Keratinocyte (primary cell): ENCODE measurements around the gene DLAT. TPM values are rescaled to one million over a fixed set of nuclear protein-coding genes. Genes with fewer than 3 reads are reported as not detected.
A peak's percentile ranks its signal among the peaks of the same experiment; 100 is the strongest.

Experiments
- DNase-seq: peaks from one replicate; pipeline ENCODE4 v3.0.0-alpha.2; 2011; ENCODE audit warnings: low read depth, missing footprints, low spot score
- FAIRE-seq: peaks from 2 replicates; lab custom pipeline; 2011; peaks lifted over from hg19 to GRCh38; lab: Jason Lieb, UNC
- H2AFZ ChIP-seq: 2 replicates; pipeline ENCODE4 v1.6.0; 2012; ENCODE audit warnings: low read length, control low read depth, inconsistent platforms; ENCODE audit not compliant: control insufficient read depth
- H3K27ac ChIP-seq: 2 replicates; pipeline ENCODE4 v1.5.1; 2011; ENCODE audit warnings: low read length; ENCODE audit not compliant: control insufficient read depth, insufficient read depth
- H3K27me3 ChIP-seq: 3 replicates; pipeline ENCODE4 v1.6.0; 2011; ENCODE audit warnings: low read length; ENCODE audit not compliant: control insufficient read depth, insufficient read depth; ENCODE audit errors: extremely low read depth
- H3K36me3 ChIP-seq, 2 experiments: 2 replicates in 1 of 2; 3 replicates in 1 of 2; pipeline ENCODE4 v1.5.1; 2011; ENCODE audit warnings: low read length in 2 of 2, mild to moderate bottlenecking in 1 of 2; ENCODE audit not compliant: control insufficient read depth in 2 of 2, insufficient read depth in 2 of 2; ENCODE audit errors: extremely low read depth in 1 of 2
- H3K4me1 ChIP-seq: 3 replicates; pipeline ENCODE4 v1.5.1; 2011; ENCODE audit warnings: low read length; ENCODE audit not compliant: control insufficient read depth, insufficient read depth; ENCODE audit errors: extremely low read depth
- H3K4me2 ChIP-seq: 3 replicates; pipeline ENCODE4 v1.6.0; 2011; ENCODE audit warnings: low read depth, low read length; ENCODE audit not compliant: control insufficient read depth, insufficient read depth; ENCODE audit errors: extremely low read depth
- H3K4me3 ChIP-seq, 3 experiments: fragments of 200-600 bp in 1 of 3; sonication (generic) in 1 of 3; 2 replicates in 2 of 3; 3 replicates in 1 of 3; pipeline ENCODE4 v1.5.1; 2011 to 2016; ENCODE audit warnings: low read length in 3 of 3, mild to moderate bottlenecking in 3 of 3, control low read depth in 2 of 3, inconsistent platforms in 1 of 3, low read depth in 1 of 3, mixed read lengths in 1 of 3, mixed run types in 1 of 3, moderate library complexity in 1 of 3; ENCODE audit not compliant: control insufficient read depth in 2 of 3, insufficient read depth in 2 of 3; ENCODE audit errors: extremely low read depth in 1 of 3
- H3K79me2 ChIP-seq: 2 replicates; pipeline ENCODE4 v1.6.0; 2012; ENCODE audit warnings: low read length; ENCODE audit not compliant: control insufficient read depth, insufficient read depth
- H3K9ac ChIP-seq: 3 replicates; pipeline ENCODE4 v1.6.0; 2011; ENCODE audit warnings: low read length; ENCODE audit not compliant: control insufficient read depth, insufficient read depth; ENCODE audit errors: extremely low read depth
- H3K9me1 ChIP-seq: 3 replicates; pipeline ENCODE4 v1.6.0; 2011; ENCODE audit warnings: low read length; ENCODE audit not compliant: control insufficient read depth, insufficient read depth; ENCODE audit errors: extremely low read depth
- H3K9me3 ChIP-seq: 2 replicates; pipeline ENCODE4 v1.5.1; 2012; ENCODE audit warnings: low read depth, low read length; ENCODE audit not compliant: control insufficient read depth
- H4K20me1 ChIP-seq: 3 replicates; pipeline ENCODE4 v1.6.0; 2011; ENCODE audit warnings: low read length; ENCODE audit not compliant: control insufficient read depth, insufficient read depth; ENCODE audit errors: extremely low read depth
- CTCF ChIP-seq, 3 experiments: IDR thresholded peaks in 1 of 3; conservative IDR thresholded peaks in 1 of 3; optimal IDR thresholded peaks in 1 of 3; 2 replicates in 2 of 3; 3 replicates in 1 of 3; pipeline versions ENCODE3 to v1.5.1; 2011; ENCODE audit warnings: low read length in 3 of 3, mild to moderate bottlenecking in 3 of 3, moderate library complexity in 2 of 3, control low read depth in 1 of 3, inconsistent platforms in 1 of 3; ENCODE audit not compliant: insufficient read depth in 2 of 3; ENCODE audit errors: extremely low read depth in 1 of 3
- EZH2 ChIP-seq: IDR thresholded peaks from one replicate; pipeline ENCODE4 v1.6.1; 2012; ENCODE audit warnings: inconsistent platforms, mild to moderate bottlenecking, low read length, moderate library complexity
- dilution Hi-C: fragments of 300-500 bp; cut with MboI; formaldehyde crosslinking; loops from one replicate; pipeline ENCODE4 v1.7.0; 2020; ENCODE audit warnings: low sequenced_read_pairs; ENCODE audit not compliant: extremely low pct_ligation_motif_present
- polyA plus RNA-seq, 5 experiments: library from polyadenylated mRNA; depleted of rRNA in 3 of 5; stranded (reverse) in 3 of 5; stranded (forward) in 1 of 5; unstranded in 1 of 5; fragments of >200 nt; gene quantifications; 1 replicate in 1 of 5; 2 replicates in 3 of 5; 3 replicates in 1 of 5; pipeline versions ENCODE4 v1.2.1 to v1.2.3, GENCODE V29; 2011 to 2012; ENCODE audit warnings: missing spikeins in 2 of 5, low read depth in 1 of 5, low replicate concordance in 1 of 5
- small RNA-seq, 3 experiments: library from RNA; depleted of rRNA; stranded (forward); fragments of <200 nt; gene quantifications; one replicate each; pipeline ENCODE3, GENCODE V24; 2012; ENCODE audit warnings: low read depth in 3 of 3, low replicate concordance in 1 of 3; ENCODE audit not compliant: insufficient read length in 3 of 3

Gene DLAT
- polyA plus RNA-seq, 1 donor (not counting 4 experiments of a cell fraction or from before 2014, with no cell fraction given), result 41.9 TPM

DNA sequence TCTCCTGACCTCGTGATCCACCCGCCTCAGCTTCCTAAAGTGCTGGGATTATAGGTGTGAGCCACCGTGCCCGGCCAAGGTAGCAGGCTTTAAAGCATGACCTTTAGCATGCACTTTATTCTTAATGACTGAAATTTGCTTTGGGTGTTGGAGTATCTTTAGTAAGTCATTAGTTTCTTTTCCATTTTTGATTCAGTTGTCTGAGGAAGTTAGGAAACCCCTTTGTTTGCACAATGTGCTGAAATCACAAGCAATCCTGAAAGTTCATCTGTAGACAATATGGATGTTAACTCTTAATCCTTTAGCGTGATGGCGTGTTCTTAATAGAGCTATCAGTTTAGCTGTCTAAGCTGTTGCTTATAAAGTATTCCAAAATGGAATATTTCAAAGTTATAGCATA, 78.2 kb downstream of the DLAT start:
- no peak overlapping the region for H3K9ac ChIP-seq
- peaks cover 3% of the 10 kb centered on the region for H3K4me1 ChIP-seq
- DNase-seq (no peak), FAIRE-seq (no peak)
- no peak overlapping the region for H3K27ac ChIP-seq
- no peaks in the 10 kb centered on the region for H3K27me3 ChIP-seq
- no peaks in the 10 kb centered on the region for H3K9me3 ChIP-seq
- dilution Hi-C loops, result no loop called here
- no peaks in the 10 kb centered on the region for H3K36me3 ChIP-seq
- no peaks in the 10 kb centered on the region for H3K79me2 ChIP-seq
- no peak overlapping the region for H2AFZ ChIP-seq
- H3K9me1 ChIP-seq, result no peaks in the 10 kb centered on the region
- no peak overlapping the region for H3K4me3 ChIP-seq
- TF ChIP-seq EZH2 (no peak), CTCF (optimal IDR thresholded peaks at IDR 0.05 in 1 of 3, IDR thresholded peaks at IDR 0.05 in 1 of 3, conservative IDR thresholded peaks at IDR 0.05 in 1 of 3; ENCODE audit: extremely low read depth in 1 of 3, insufficient read depth in 2 of 3, low read length in 3 of 3) (no peak)
- no peaks in the 10 kb centered on the region for H4K20me1 ChIP-seq
- no peak overlapping the region for H3K4me2 ChIP-seq

- Histone ChIP-seq H4K20me1 (no peaks in the 10 kb centered on the region), H3K4me3 (no peak overlapping the region), H3K36me3 (no peaks in the 10 kb centered on the region), H3K9me1 (no peaks in the 10 kb centered on the region), H3K9ac (no peak overlapping the region), H3K4me1 (peaks cover 3% of the 10 kb centered on the region), H3K27me3 (no peaks in the 10 kb centered on the region), H3K9me3 (no peaks in the 10 kb centered on the region), H3K27ac (no peak overlapping the region), H2AFZ (no peak overlapping the region), H3K4me2 (no peak overlapping the region), H3K79me2 (no peaks in the 10 kb centered on the region)
- dilution Hi-C loops, result no loop called here
- no peak for TF ChIP-seq EZH2
- TF ChIP-seq CTCF (optimal IDR thresholded peaks at IDR 0.05 in 1 of 3, IDR thresholded peaks at IDR 0.05 in 1 of 3, conservative IDR thresholded peaks at IDR 0.05 in 1 of 3; ENCODE audit: extremely low read depth in 1 of 3, insufficient read depth in 2 of 3, low read length in 3 of 3), result no peak
- DNase-seq (peak; percentile 50), FAIRE-seq (peak; percentile 13)
Observed at GRCh38 chr11:112106070-112106469, 80.9 kb downstream of the DLAT start.

Small RNAs within 50 kb of the gene (small RNA-seq; reads per million reads assigned to genes)
- gene AP000907.3 (0 reads per million in 3 experiments), gene RNU6-893P (0 reads per million in 3 experiments)

Other genes starting within 250 kb of the DLAT start
- 23.4 to 34.4 TPM (median 27.2 TPM) in 3 replicates for gene ALG9, start 153.8 kb upstream of the DLAT start, polyA plus RNA-seq
- gene FDXACB1, start 146.2 kb upstream of the DLAT start, polyA plus RNA-seq, result 2.2 to 3.5 TPM (median 2.9 TPM) in 3 replicates
- 33.0 to 63.8 TPM (median 58.9 TPM) in 3 replicates for gene CFAP68, start 145.9 kb upstream of the DLAT start, polyA plus RNA-seq
- 7.4 to 47.9 TPM (median 11.0 TPM) in 3 replicates for gene CRYAB, start 113.6 kb upstream of the DLAT start, polyA plus RNA-seq
- 0.08 to 0.98 TPM (median 0.22 TPM) in 3 replicates for gene HSPB2, start 112.7 kb upstream of the DLAT start, polyA plus RNA-seq
- 2.9 to 5.5 TPM (median 3.5 TPM) in 3 replicates for gene C11orf52, start 106.5 kb upstream of the DLAT start, polyA plus RNA-seq
- 5.9 to 13.2 TPM (median 7.8 TPM) in 3 replicates for gene DIXDC1, start 88.1 kb upstream of the DLAT start, polyA plus RNA-seq
- gene PIH1D2, start 48.6 kb downstream of the DLAT start, polyA plus RNA-seq, result 1.2 to 2.0 TPM (median 1.9 TPM) in 3 replicates
- gene NKAPD1, start 48.9 kb downstream of the DLAT start, polyA plus RNA-seq, result 13.1 to 23.3 TPM (median 18.9 TPM) in 3 replicates
- 91.7 to 151 TPM (median 126 TPM) in 3 replicates for gene TIMM8B, start 61.3 kb downstream of the DLAT start, polyA plus RNA-seq
- gene SDHD, start 61.5 kb downstream of the DLAT start, polyA plus RNA-seq, result 101 to 126 TPM (median 121 TPM) in 3 replicates
- 117 to 205 TPM (median 161 TPM) in 3 replicates for gene IL18, start 138.7 kb downstream of the DLAT start, polyA plus RNA-seq
- not detected in 3 replicates for gene TEX12, start 142.0 kb downstream of the DLAT start, polyA plus RNA-seq
- gene BCO2, start 150.1 kb downstream of the DLAT start, polyA plus RNA-seq, result 0.37 to 0.51 TPM (median 0.40 TPM) in 3 replicates
- gene PTS, start 201.0 kb downstream of the DLAT start, polyA plus RNA-seq, result 37.8 to 72.5 TPM (median 43.7 TPM) in 3 replicates
- 0.05 TPM in 1 of 3 replicates, not detected in the others for gene PLET1, start 235.5 kb downstream of the DLAT start, polyA plus RNA-seq